HepG2 (cell line): Measurements from ENCODE around the gene SEMA6B. TPM values are rescaled to one million over a fixed set of nuclear protein-coding genes. Genes with fewer than 3 reads are reported as not detected.
A peak's percentile ranks its signal among the peaks of the same experiment; 100 is the strongest.

ENCODE experiments used
- ATAC-seq: fragments of 200-7000 bp; cut with Tn5 transposase; 3 replicates; pipeline ENCODE4 v1.9.1; 2020; ENCODE audit warnings: mild to moderate bottlenecking, moderate library complexity
- BruUV-seq: library from RNA; stranded (reverse); fragments of 400-500 nt; replicated peaks from 2 replicates; lab custom pipeline; 2021; lab: Mats Ljungman, UMichigan
- CTCF ChIA-PET: fragments of 300-600 bp; formaldehyde crosslinking; extraction: SDS; loops from one replicate; lab custom pipeline; 2021; ENCODE audit warnings: low total read pairs, inconsistent platforms, low intra/inter-chr PET ratio; lab: Yijun Ruan, JAX
- POLR2A ChIA-PET: fragments of 350-600 bp; sonication (Branson Sonifier 250); formaldehyde crosslinking; loops from one replicate; lab custom pipeline; 2020; ENCODE audit warnings: antibody characterized with exemption, inconsistent platforms; lab: Yijun Ruan, JAX
- DNase-seq: peaks from one replicate; pipeline ENCODE4 v3.0.0-alpha.2; 2015; ENCODE audit warnings: low spot score
- FAIRE-seq: peaks from 3 replicates; lab custom pipeline; 2011; peaks lifted over from hg19 to GRCh38; lab: Jason Lieb, UNC
- H2AFZ ChIP-seq: one replicate; pipeline ENCODE4 v1.6.1; 2011; ENCODE audit warnings: low read length, inconsistent platforms
- H3K27ac ChIP-seq: fragments of 300-600 bp; 3 replicates; pipeline ENCODE4 v1.8.0; 2011; ENCODE audit warnings: mixed run types, mild to moderate bottlenecking, mixed read lengths, low read length, inconsistent platforms; ENCODE audit not compliant: insufficient read depth; ENCODE audit errors: extremely low read length
- H3K27me3 ChIP-seq, 2 experiments: fragments of 200-600 bp in 1 of 2; 2 replicates in 1 of 2; 3 replicates in 1 of 2; pipeline versions ENCODE4 v1.6.0 to v1.8.0; 2011; ENCODE audit warnings: low read length in 2 of 2, mild to moderate bottlenecking in 2 of 2, moderate library complexity in 2 of 2, inconsistent platforms in 1 of 2; ENCODE audit not compliant: insufficient read depth in 2 of 2, control insufficient read depth in 1 of 2
- H3K36me3 ChIP-seq, 2 experiments: fragments of 200-600 bp in 1 of 2; replicated peaks in 1 of 2; 2 replicates in 1 of 2; 3 replicates in 1 of 2; pipeline versions ENCODE4 v1.5.1 to v1.8.0; 2011; ENCODE audit warnings: low read length in 2 of 2, inconsistent platforms in 1 of 2; ENCODE audit not compliant: insufficient read depth in 2 of 2, control insufficient read depth in 1 of 2
- H3K4me1 ChIP-seq: 2 replicates; pipeline ENCODE4 v1.5.1; 2012; ENCODE audit warnings: low read length, inconsistent platforms; ENCODE audit not compliant: insufficient read depth
- H3K4me2 ChIP-seq: 2 replicates; pipeline ENCODE4 v1.6.0; 2011; ENCODE audit warnings: low read depth, low read length, inconsistent platforms
- H3K4me3 ChIP-seq, 3 experiments: fragments of 200-600 bp in 1 of 3; sonication (generic), shearing (Covaris generic) in 1 of 3; replicated peaks in 1 of 3; 2 replicates each; pipeline ENCODE4 v1.5.1; 2011 to 2016; ENCODE audit warnings: low read length in 3 of 3, inconsistent platforms in 2 of 3, low read depth in 2 of 3, mild to moderate bottlenecking in 2 of 3, control low read depth in 1 of 3, mixed read lengths in 1 of 3; ENCODE audit not compliant: insufficient read depth in 1 of 3
- H3K79me2 ChIP-seq: one replicate; pipeline ENCODE4 v1.6.1; 2011; ENCODE audit warnings: low read length, inconsistent platforms; ENCODE audit not compliant: insufficient read depth
- H3K9ac ChIP-seq: 2 replicates; pipeline ENCODE4 v1.6.0; 2011; ENCODE audit warnings: mild to moderate bottlenecking, low read depth, low read length, inconsistent platforms; ENCODE audit not compliant: insufficient read depth
- H3K9me3 ChIP-seq: 2 replicates; pipeline ENCODE4 v1.5.1; 2012; ENCODE audit warnings: mild to moderate bottlenecking, low read length
- H4K20me1 ChIP-seq: 2 replicates; pipeline ENCODE4 v1.6.0; 2011; ENCODE audit warnings: inconsistent platforms, mild to moderate bottlenecking, low read length, moderate library complexity; ENCODE audit not compliant: insufficient read depth
- KDM6A ChIP-seq: IDR thresholded peaks from 2 replicates; pipeline ENCODE4 v1.6.1; 2016; ENCODE audit warnings: low read depth
- MBD4 ChIP-seq: IDR thresholded peaks from 2 replicates; pipeline ENCODE4 v1.6.1; 2012; ENCODE audit warnings: low read length, inconsistent platforms, borderline replicate concordance
- ZNF329 ChIP-seq: sonication (generic); formaldehyde crosslinking; IDR thresholded peaks from 2 replicates; pipeline ENCODE4 v1.9.0; 2021; ENCODE audit warnings: low read depth, mild to moderate bottlenecking, missing genetic modification reagents
- ZNF768 ChIP-seq: sonication (generic); formaldehyde crosslinking; IDR thresholded peaks from 2 replicates; pipeline ENCODE4 v1.4.0; 2020; ENCODE audit warnings: missing genetic modification reagents
- whole genome bisulfite sequencing: methylation state at CpG from one replicate; pipeline ENCODE4 v1.1.6; 2017; ENCODE audit warnings: low lambda C conversion rate; 5-methylcytosine and 5-hydroxymethylcytosine counted together
- in situ Hi-C: cut with HindIII; loops from 2 replicates; pipeline ENCODE4 v1.10.0; 2017; ENCODE audit warnings: low pct_unique_long_range_greater_than_20kb; ENCODE audit not compliant: extremely low pct_ligation_motif_present
- intact Hi-C: fragments of 100-400 bp; cut with micrococcal nuclease; formaldehyde crosslinking; loops from one replicate; pipeline ENCODE4 v1.10.0; 2022; ENCODE audit not compliant: unreplicated experiment
- polyA plus RNA-seq, 8 experiments: library from polyadenylated mRNA; depleted of rRNA in 3 of 8; stranded (reverse) in 7 of 8; unstranded in 1 of 8; fragments of >200 nt; fragmentation: Illumina TruSeq in 4 of 8; extraction: Trizol in 4 of 8; gene quantifications; 2 replicates each; pipeline versions ENCODE4 v1.2.1 to v1.2.3, GENCODE V29; 2011 to 2016; ENCODE audit warnings: low read depth in 4 of 8, missing spikeins in 1 of 8, mixed read lengths in 1 of 8; ENCODE audit not compliant: insufficient read depth in 1 of 8
- total RNA-seq, 5 experiments: library from RNA; depleted of rRNA; stranded (reverse); fragments of >200 nt; fragmentation: Illumina TruSeq; extraction: Trizol; gene quantifications; 2 replicates each; pipeline ENCODE4 v1.2.3, GENCODE V29; 2016; ENCODE audit warnings: low read depth in 1 of 5
- TF ChIP-seq, protein P1 (sequence below): sonication (generic); formaldehyde crosslinking; IDR thresholded peaks from 2 replicates; pipeline ENCODE4 v1.4.0; 2020; ENCODE audit warnings: missing genetic modification reagents

Gene SEMA6B
- total and polyA plus RNA-seq, 2 of the 13 experiments (the other 11 are each of a cell fraction or from before 2014, with no cell fraction given), result 45.5 to 67.1 TPM

DNA sequence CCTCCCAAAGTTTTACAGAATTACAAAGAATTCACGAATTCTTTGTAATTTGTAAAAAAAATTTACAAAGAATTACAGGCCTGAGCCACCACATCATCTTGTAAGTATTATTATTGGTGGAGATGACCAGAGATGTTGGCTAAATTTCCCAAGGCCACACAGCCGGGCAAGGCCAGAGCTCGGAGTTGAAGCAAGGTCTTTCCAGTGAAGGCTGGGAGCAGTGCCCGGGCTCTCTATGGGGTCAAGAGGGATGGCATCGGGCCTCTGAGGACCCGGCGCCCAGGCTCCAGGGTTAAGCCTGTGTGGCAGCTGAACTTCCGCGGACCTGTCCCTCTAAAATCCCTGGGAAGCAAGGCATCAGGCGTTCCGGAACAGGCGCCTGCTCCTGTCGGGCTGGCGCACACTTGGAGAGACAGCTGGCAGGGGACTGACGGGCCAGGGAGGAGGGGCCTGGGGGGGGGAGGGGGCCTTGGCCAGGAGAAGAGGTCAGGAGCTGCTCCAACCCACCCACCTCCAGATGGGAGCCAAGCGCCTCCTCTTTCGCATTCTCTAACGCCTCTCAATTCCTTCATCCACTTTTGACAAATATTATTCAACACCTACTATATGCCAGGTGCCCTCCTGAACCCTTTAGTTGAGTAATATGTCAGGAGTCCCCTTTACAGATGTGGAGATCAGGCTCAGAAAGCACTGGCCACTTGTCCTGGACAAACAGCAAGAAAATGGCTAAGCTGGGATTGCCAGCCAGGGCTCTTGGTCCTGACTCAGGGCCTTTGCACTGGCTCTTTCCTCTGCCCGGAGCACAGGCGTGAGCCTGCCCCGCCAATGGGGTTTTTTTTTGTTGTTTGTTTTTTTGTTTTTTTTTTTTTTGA is 36.8 kb upstream of the SEMA6B start:
- H3K27ac ChIP-seq, result no peak overlapping the region
- FAIRE-seq (no peak), DNase-seq (no peak), ATAC-seq (no peak)
- no peak for TF ChIP-seq MBD4
- TF ChIP-seq ZNF329 (CRISPR knock-in tag), result peak; percentile 59; the same call in 1 of the 2 replicates
- TF ChIP-seq ZNF768, result peak; percentile 97
- no peak for TF ChIP-seq KDM6A (CRISPR knock-in tag)
- TF ChIP-seq, protein P1, sequence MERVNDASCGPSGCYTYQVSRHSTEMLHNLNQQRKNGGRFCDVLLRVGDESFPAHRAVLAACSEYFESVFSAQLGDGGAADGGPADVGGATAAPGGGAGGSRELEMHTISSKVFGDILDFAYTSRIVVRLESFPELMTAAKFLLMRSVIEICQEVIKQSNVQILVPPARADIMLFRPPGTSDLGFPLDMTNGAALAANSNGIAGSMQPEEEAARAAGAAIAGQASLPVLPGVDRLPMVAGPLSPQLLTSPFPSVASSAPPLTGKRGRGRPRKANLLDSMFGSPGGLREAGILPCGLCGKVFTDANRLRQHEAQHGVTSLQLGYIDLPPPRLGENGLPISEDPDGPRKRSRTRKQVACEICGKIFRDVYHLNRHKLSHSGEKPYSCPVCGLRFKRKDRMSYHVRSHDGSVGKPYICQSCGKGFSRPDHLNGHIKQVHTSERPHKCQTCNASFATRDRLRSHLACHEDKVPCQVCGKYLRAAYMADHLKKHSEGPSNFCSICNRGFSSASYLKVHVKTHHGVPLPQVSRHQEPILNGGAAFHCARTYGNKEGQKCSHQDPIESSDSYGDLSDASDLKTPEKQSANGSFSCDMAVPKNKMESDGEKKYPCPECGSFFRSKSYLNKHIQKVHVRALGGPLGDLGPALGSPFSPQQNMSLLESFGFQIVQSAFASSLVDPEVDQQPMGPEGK, result 0 out of 2 replicates have a peak, but pooled peaks have one; percentile 11
- no TSS peak for BruUV-seq
- ChIA-PET CTCF (no interaction called here), POLR2A (interaction anchor here (0.7 kb wide), 1 partner anchor 56 kb away, joined by 4 read pairs; the partner anchor contains the start of gene LRG1)
- no peak overlapping the region for H2AFZ ChIP-seq
- peaks cover 32% of the 10 kb centered on the region for H3K4me1 ChIP-seq
- intact Hi-C loops, result no loop called here
- 7% methylated on average over 13 of the region's 21 CpGs for WGBS
- H3K36me3 ChIP-seq, result no peaks in the 10 kb centered on the region
- no peaks in the 10 kb centered on the region for H4K20me1 ChIP-seq
- H3K9ac ChIP-seq, result no peak overlapping the region
- H3K9me3 ChIP-seq, result no peaks in the 10 kb centered on the region
- H3K79me2 ChIP-seq, result no peaks in the 10 kb centered on the region
- peak overlapping the region; percentile 42 for H3K4me2 ChIP-seq
- H3K4me3 ChIP-seq, result no peak overlapping the region
- H3K27me3 ChIP-seq, result peaks cover 1 to 9% of the 10 kb centered on the region in 2 experiments; a peak in 3 of 5 replicates
- in situ Hi-C loops, result no loop called here
